IMR-90 (cell line): Measurements from ENCODE around the gene SEMA6D.
"Not testable (repeated sequence)": the region's sequence is repeated elsewhere in the genome, so short reads cannot be mapped to it uniquely, and the experiment has no call there.

ENCODE experiments used
- CHD1 ChIP-seq: IDR thresholded peaks from 2 replicates; pipeline ENCODE4 v1.6.1; 2012; ENCODE audit warnings: low read depth, low read length, improper control_type of control experiment
- CTCF ChIP-seq: conservative IDR thresholded peaks from 2 replicates; pipeline ENCODE4 v1.5.1; 2012; ENCODE audit warnings: mild to moderate bottlenecking, low read depth, low read length, improper control_type of control experiment
- POLR2A ChIP-seq: IDR thresholded peaks from 2 replicates; pipeline ENCODE4 v1.6.1; 2012; ENCODE audit warnings: mild to moderate bottlenecking, low read depth, low read length

GRCh38 chr15:47738144-47738825 lies 21.0 kb downstream of the SEMA6D start:
- not testable (repeated sequence) for TF ChIP-seq CHD1, POLR2A, CTCF
